Neural cell (in vitro differentiated cells): ENCODE results near the gene OR52R1.
"Not testable (repeated sequence)": the region's sequence is repeated elsewhere in the genome, so short reads cannot be mapped to it uniquely, and the experiment has no call there.

Source experiments
- CTCF ChIP-seq: fragments of 450-650 bp; IDR thresholded peaks from 2 replicates; pipeline ENCODE4 v1.5.1; 2014; ENCODE audit warnings: antibody characterized with exemption, mild to moderate bottlenecking, moderate library complexity; ENCODE audit not compliant: poor library complexity, severe bottlenecking
- EZH2 ChIP-seq: fragments of 200-600, 300-800 bp; shearing (Covaris generic), sonication (generic); IDR thresholded peaks from 2 replicates; pipeline ENCODE4 v1.6.1; 2014; ENCODE audit warnings: antibody characterized with exemption, low read length, borderline replicate concordance, mild to moderate bottlenecking; ENCODE audit not compliant: insufficient read depth, poor library complexity, severe bottlenecking
- RAD21 ChIP-seq: fragments of 450-650 bp; conservative IDR thresholded peaks from 2 replicates; pipeline ENCODE4 v1.6.1; 2014; ENCODE audit warnings: antibody characterized with exemption, mild to moderate bottlenecking, moderate library complexity
- TAF1 ChIP-seq: IDR thresholded peaks from 2 replicates; pipeline ENCODE4 v1.6.1; 2012; ENCODE audit warnings: low read depth

GRCh38 chr11:4801316-4801715 lies 2.9 kb downstream of the OR52R1 start:
- TF ChIP-seq CTCF, TAF1, EZH2, RAD21: not testable (repeated sequence)
